NCI-H128 (cell line): Measurements from ENCODE around the gene CD244.
"Not testable (repeated sequence)": the region's sequence is repeated elsewhere in the genome, so short reads cannot be mapped to it uniquely, and the experiment has no call there.

Source experiments
- DNase-seq: peaks from one replicate; lab custom pipeline; 2025; ENCODE audit not compliant: unreplicated experiment; lab: John Stamatoyannopoulos, UW

CD244 gene

GRCh38 chr1:160880216-160880615 is 17.5 kb upstream of the CD244 start:
- no peak for DNase-seq

DNA sequence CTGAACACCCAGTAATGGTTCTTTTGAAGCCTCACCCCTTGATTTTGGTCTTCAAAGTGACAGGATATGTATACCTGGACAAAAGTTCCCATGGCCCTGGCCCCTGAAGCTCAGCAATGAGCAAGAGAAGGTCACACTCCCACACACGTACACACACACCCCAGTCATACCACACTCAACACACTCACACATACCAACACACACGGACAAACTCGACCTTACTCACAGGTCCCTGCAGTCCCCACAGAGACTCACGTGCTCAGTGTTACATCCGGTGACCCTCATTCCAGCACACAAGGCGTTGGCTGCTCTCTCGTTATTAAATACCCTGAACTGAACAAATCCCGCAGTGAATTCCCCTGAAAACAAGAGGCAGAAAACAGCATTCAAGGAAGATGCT is 16.4 kb upstream of the CD244 start:
- no peak for DNase-seq

DNA sequence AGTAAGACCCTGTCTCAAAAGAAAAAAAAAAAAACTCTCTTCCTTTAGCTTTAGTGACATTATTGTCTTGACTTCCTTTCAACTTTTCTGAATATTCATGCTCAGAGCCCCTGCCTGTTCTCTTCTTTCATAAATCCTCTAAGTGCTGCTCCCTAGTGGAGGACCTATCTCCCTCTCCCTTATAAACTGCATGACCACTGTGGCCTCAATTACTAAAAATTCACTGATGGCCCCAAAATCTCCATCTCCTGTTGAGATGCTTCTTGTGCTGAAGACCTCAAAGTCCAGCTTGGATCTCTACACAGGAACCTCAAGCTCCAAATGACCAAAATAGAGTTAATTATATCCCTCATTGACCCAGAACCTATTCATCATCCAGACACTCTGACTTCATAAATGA is 14.5 kb upstream of the CD244 start:
- no peak for DNase-seq

- no peak for DNase-seq
Measured at GRCh38 chr1:160876311-160876710, 13.6 kb upstream of the CD244 start.

DNA sequence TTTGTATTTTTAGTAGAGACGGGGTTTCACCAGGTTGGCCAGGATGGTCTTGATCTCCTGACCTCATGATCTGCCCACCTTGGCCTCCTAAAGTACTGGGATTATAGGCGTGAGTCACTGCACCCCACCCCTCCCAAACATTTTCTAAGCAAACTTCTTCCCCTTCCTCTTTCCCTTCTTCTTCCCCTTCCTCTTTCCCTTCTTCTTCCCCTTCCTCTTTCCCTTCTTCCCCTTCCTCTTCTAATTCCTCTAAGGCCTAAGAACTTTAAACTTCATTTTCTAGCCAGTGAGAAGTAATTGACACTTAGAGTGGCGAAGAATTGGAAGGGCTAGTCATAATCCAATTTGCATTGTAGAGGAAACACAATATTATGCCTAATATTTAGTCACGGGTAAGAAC is 12.9 kb upstream of the CD244 start:
- not testable (repeated sequence) for DNase-seq

DNA sequence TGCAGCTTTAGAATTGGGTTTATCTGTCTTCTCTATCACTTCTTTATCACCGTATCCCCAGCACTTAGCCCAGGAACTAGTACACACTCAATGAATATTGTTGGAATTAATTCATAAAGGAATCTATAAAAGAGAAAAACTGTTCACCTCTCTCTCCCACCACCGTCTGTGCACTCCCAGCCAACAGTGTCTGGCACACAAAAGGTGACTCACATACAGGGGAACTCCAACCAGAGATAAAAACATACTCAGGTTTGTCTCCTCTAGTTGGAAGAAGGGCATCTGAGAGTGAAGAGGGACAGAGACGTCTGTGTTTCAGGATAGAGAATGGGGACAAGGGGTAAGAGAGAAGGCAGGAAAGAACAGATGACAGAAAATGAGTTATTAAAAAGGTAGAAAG is 12.2 kb upstream of the CD244 start:
- DNase-seq = no peak

DNA sequence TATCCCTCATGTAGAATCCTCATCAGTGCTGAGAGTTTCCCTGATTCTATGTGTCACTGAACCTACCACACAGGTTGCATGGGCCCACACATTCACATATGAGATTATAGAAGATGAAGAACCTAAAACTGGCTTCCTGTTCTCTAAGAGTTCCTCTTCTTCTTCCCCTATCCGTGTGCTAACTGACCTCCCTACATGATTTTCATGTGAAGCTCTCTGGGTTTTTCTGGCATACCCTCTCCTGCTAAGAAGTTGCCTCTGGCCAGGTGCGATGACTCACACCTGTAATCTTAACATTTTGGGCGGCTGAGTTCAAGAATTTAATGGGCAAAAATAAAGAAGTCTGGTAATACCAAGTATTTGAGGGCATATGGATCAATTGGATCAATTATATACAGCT is 5.5 kb upstream of the CD244 start:
- DNase-seq = no peak

DNA sequence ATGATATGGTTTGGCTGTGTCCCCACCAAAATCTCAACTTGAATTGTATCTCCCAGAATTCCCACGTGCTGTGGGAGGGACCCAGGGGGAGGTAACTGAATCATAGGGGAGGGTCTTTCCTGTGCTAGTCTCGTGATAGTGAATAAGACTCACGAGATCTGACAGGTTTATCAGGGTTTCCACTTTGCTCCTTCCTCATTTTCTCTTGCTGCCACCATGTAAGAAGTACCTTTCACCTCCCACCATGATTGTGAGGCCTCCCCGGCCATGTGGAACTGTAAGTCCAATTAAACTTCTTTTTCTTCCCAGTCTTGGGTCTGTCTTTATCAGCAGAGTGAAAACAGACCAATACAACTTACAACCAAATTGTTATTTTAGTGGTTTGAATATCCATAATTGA is 5.0 kb upstream of the CD244 start:
- DNase-seq = not testable (repeated sequence)

- DNase-seq = no peak
Measured at GRCh38 chr1:160866695-160867260, 4.1 kb upstream of the CD244 start.

- no peak for DNase-seq
Measured at GRCh38 chr1:160866001-160866694, 3.5 kb upstream of the CD244 start.

DNA sequence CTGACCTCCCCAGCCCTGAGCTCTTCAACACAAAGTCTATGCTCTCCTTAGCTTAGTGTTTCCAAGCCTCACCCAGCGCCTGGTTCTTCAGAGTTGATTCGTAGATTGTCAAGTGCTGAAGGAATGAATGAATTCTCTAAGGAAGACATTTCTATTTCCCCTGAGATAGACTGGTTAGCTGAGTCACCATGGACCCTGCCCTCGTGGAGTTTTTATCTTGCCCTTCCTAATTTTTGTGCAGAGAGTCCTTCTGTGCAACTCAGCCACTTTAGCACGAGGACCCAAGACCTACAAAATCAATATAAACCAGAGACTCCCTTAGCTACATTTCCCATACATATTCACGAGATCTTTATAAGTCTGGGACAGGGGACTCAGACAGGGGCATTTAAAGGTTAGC is 2.6 kb upstream of the CD244 start:
- DNase-seq = no peak

DNA sequence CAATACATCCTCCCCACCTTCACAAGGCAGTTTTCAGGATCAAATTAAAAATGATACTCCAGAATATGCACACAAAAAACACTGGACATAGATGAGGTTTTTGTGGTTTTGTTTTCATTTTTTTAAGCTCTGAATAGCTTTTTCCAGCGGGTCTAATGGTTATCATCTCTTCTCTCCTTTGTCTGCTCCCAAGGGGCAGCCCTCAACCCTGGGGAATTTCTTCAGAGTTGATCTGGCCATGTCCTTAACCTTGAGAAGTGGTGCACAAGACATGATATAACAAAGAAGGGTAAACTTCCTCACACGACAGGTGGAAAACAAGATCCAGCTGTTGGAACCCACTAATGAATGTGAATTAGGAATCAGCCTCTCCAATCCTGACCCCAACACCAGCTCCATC is 1.5 kb upstream of the CD244 start:
- no peak for DNase-seq

GRCh38 chr1:160863774-160864131 is 1.1 kb upstream of the CD244 start:
- DNase-seq = no peak

DNA sequence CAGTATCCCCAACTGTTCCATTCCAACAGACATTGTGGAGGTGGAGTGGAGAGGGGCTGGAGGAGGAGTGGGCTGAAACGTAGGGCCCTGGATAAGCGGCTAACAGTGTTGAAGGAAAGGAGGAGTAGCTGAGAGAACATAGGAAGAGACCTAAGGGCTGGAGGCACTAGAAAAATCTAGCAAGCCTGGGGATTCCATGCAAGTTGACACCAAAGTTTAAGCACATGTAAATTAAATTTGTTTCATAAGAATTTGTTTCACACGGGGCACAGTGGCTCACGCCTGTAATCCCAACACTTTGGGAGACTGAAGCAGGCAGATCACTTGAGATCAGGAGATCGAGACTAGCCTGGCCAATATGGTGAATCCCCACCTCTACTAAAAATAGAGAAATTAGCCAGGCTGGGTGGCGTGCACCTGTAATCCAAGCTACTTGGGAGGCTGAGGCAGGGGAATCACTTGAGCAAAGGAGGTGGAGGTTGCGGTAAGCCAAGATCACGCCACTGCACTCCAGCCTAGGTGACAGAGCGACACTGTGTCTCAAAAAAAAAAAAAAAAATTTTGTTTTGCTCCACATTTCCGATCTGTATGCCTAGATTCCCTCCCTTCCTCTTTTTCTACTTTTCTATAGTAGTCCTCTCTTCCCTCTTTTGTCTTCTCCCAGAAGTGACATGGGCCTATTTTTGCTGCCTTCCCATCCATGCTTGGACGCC is 530 bp upstream of the CD244 start:
- DNase-seq = no peak

DNA sequence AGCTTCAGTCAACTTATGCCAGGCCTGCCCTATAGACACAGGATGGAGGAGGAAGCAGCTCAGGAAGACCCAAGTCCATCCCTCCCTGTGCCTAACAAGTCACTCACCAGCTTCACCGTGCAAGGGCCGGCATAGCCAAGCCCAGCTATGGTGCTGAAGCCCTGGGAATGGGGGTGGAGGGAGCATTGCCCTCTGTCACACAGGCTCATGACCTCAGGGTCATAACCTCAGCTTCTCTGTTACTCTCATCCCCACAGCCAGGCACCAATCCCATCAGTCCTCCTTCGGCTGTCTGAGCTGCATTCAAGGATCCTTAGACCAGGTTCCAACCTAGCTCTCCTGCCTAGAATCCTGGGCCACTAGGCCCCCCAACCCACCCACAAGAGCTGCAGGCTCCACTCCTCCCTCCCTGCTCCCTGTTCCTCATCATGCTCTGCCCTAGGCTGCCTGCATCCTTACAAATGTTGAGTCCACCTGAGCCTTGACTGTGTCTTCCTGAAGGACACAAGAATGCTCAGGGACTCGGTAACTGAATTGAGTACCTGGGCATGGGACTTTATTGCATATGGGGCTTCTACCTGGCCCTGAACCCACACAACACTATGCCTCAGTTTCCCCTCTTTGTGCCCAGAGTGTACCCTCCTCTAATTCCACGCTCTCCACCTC is 1.7 kb downstream of the CD244 start:
- no peak for DNase-seq

DNA sequence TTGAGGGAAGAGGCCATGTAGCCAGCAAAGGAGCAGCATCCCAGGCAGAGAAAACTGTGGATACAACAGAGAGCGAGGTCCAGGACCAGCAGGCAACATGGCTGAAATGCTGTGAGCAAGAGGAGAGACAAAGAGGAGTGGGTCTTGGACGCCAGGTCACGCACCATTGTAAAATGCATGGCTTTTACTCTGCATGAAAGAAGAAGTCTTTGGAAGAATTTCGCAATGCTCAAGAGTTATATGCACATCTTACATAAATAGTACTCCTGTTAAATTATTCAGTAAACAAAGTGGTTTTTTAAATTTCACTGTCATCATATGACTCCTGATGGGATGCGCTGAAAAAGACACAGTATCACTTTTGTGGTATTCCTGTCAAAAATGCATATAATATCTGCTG is 3.5 kb downstream of the CD244 start:
- DNase-seq = no peak

GRCh38 chr1:160858507-160858906 is 4.2 kb downstream of the CD244 start:
- no peak for DNase-seq

DNA sequence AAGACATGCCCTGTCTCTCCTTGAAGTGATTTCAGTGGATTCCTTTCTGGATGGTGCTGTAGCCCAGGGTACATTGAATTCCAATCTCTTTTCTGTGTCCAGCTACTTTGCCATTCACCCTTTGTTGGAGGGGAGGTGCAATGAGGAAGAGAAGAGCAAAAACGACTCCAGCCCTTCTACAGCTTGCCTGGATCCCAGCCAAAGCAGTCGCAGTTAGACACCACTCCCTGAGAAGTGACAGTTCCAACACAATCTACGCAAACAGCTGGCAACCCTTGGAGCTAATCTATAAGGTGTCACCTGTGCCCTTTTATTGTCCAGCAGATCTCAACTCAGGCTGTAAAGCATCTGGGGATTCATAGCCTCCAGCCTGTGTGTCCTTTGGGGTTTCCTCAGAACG is 4.6 kb downstream of the CD244 start:
- no peak for DNase-seq

DNA sequence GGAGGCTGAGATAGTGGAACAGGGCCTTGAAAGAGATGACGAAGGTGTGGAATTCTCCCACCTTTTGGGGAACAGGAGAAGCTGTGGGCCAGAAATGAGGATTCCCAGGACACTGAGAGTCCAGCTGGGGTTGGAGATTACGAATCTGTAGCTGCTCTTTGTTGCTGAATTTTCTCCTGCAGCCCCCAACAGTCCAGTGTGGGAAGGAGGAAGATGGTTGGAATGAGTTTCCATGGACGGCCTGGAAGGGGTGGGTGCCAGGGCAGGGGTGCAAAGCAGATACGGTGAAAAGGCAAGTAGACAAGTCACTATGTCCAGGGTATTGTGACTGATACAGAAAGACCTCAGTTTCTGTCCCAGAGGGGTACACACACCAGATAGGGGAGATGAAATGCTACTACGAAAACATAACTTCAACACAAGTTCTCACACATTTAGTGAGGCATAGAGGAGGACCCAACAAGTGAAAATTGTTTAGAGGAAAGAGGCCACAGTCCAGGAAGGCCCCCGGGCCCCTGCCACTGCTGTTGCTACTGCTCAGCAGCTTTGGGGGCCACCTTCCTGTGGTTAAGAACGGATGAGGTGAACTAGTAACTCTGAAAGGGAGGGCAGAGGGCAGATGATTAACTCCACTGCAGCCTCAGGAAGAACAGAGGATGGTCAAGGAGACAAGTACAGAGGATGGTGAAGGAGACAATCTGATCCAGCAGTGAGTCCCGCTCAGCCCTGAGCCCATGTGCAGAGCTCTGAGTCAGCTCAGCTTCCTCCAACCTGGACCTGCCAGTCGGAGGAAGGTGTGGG is 7.3 kb downstream of the CD244 start:
- DNase-seq = no peak

- no peak for DNase-seq
Measured at GRCh38 chr1:160853754-160854153, 8.9 kb downstream of the CD244 start.

- DNase-seq = no peak
Measured at GRCh38 chr1:160853014-160853413, 9.7 kb downstream of the CD244 start.
